ENCODE results near the gene CD2BP2.
"Not testable (repeated sequence)": the region's sequence is repeated elsewhere in the genome, so short reads cannot be mapped to it uniquely, and the experiment has no call there.

Gene CD2BP2

DNA sequence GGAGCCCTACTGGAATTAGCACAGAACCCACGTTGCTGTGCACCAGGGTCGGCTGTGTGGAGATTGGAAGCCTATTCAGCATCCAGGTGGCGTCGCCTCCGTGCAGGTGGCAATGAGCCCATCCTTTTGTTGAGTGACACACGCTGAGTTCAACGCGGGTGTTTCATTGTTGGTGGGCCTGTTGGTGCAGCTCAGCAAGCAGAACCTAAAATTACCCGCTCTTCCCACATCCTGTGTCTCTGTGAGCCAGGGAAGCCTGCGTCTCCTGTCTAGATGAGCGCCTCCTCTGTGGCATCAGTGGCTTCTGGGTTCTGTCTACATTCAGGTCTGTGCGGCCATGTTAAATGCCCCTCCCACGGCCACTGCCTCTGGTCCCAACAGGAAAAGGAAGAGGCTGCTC, 14.5 kb downstream of the CD2BP2 start:
- no peak overlapping the region for H3K27ac ChIP-seq
- TF ChIP-seq, protein P1, sequence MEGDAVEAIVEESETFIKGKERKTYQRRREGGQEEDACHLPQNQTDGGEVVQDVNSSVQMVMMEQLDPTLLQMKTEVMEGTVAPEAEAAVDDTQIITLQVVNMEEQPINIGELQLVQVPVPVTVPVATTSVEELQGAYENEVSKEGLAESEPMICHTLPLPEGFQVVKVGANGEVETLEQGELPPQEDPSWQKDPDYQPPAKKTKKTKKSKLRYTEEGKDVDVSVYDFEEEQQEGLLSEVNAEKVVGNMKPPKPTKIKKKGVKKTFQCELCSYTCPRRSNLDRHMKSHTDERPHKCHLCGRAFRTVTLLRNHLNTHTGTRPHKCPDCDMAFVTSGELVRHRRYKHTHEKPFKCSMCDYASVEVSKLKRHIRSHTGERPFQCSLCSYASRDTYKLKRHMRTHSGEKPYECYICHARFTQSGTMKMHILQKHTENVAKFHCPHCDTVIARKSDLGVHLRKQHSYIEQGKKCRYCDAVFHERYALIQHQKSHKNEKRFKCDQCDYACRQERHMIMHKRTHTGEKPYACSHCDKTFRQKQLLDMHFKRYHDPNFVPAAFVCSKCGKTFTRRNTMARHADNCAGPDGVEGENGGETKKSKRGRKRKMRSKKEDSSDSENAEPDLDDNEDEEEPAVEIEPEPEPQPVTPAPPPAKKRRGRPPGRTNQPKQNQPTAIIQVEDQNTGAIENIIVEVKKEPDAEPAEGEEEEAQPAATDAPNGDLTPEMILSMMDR (conservative IDR thresholded peaks at IDR 0.05), result no peak

DNA sequence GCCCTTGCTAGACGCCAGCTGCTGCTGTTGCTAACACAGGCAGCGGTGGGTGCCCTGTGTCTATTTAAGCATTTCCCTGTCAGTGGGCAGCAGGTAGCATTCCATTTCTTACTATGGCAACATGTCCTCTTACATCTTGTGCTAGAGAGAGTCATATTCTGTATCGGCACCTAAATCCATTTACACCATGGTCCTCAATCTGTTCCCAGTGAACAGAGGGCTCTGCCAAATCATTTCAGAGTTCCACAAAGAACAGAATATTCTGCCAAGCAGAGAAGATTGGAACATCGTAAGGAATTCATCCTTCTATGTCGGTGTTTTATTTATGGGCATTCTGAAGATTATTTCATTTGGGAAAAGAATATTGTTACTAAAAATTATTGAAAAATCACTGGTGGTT, 16.4 kb downstream of the CD2BP2 start:
- H3K27ac ChIP-seq, result not testable (repeated sequence)

DNA sequence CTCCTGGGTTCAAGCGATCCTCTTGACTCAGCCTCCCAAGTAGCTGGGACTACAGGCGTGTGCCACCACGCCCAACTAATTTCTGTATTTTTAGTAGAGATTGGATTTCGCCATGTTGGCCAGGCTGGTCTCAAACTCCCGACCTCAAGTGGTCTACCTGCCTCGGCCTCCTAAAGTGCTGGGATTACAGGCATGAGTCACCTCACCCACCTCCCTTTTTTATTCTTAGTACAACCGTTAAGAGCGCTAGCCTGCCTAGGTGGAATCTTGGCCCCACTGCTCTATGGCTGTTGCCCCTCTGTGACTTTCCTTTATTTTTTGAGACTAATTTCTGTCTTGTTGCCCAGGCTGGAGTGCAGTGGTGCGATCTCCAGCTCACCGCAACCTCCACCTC, 17.1 kb downstream of the CD2BP2 start:
- H3K27ac ChIP-seq, result not testable (repeated sequence)

DNA sequence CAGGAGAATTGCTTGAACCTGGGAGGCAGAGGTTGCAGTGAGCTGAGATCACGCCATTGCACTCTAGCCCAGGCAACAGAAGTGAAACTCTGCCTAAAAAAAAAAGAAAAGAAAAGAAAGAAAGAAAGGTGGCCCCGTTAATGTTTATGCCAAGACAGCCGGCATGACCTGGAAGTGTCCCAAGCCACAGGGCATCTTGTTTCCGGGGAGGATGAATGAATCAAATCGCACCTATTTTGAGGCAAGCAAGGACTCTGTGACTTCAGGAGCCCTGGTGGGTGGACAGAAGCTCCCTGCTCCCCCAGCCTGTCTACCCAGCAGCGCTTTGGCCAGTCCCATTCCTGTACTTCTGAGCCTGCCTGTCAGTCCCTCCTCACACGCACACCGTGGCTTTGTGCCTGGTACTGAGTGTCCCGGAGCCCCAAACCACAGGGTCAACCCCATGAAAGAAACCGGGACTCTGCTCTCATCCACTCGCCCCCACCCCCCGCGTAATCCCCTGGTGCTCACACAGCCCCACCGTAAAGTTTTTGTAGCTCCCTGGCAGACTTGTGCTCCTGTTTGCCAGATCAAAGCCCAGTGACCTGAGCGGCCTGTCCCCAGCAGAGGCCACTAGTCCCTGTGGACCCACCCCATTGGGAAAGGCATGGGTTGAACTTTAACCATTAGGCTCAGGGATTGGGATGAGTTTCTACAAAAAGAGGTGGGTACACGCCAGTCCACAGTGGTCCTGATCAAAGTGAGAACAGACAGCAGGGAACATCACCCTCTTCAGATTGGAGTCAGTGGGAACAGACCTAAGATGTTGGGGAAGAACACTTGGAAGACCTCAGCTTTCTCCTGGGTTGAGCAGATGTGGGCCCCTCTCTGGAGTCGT, 19.3 kb downstream of the CD2BP2 start:
- H3K27ac ChIP-seq, result peak overlapping the region; percentile 56
- TF ChIP-seq, protein P1 (conservative IDR thresholded peaks at IDR 0.05), result no peak

DNA sequence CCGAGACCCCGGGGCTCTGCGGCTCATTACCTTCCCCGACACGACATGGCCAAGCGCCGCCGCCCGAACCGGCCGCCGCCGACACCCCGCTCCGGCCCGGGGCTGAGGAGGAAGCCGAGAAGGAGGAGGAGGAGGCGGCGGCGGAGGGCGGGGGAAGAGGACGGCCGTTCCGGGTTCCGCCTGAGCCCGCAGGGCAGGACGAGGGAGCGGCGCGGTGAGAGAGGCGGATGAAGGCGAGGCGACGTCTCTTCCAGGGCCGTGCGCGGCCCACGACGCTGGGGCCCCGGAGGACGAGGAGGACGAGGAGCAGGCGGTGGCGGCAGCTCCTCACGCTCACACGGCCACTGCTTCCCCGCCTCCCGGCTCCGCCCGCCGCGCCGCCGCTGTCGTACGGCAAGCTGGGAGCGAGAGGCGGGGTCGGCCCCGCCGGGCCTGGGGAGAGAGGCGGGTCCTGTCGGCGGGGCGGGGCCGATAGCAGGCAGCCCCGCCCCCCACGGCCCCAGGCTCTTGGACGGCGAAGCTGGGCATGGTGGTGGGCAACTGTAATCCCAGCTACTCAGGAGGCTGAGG, 20.0 kb downstream of the CD2BP2 start:
- H3K27ac ChIP-seq, result peak overlapping the region; percentile 56

DNA sequence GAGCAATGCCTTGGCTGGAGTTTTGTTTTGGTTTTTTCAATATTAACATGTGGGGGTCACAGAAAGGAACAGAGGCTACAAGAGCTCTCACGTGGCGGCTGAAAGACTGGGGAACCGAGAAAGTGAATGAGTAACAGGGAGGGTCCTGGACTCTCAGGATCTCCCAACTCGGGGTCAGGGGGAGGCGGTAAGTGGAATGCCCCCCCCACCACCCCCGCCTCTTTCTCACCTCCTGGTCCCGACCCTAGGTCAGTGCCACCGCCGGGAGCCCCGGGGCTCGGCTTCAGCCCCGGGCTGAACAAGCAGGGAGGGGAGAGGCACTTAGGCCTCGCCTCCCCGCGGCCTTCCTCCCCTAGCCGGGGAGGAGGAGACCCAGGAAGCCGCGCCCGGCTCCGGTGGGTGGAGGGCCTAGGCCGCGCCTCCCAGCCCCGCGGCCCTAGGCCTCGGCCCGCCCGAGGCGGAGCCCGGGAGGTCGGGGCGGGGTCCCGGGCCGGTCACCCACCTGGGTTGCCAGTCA, 20.6 kb downstream of the CD2BP2 start:
- peak overlapping the region; percentile 56 for H3K27ac ChIP-seq

DNA sequence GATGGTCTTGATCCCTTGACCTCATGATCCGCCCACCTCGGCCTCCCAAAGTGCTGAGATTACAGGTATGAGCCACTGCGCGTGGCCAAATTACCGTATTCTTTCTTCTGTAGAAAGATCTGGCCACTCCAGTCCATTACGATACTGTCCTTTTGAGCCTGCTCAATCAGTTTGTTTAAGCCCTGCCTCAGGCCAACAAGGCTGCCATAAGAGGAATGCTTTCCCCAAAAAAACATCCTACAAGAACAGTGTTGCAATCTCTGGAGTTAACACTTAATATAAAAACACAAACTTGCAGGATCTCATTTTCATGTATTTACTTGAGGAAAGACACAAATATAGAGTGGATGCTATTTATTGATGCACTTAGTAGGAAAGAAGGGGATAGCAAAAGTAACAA, 30.9 kb downstream of the CD2BP2 start:
- H3K27ac ChIP-seq, result not testable (repeated sequence)

DNA sequence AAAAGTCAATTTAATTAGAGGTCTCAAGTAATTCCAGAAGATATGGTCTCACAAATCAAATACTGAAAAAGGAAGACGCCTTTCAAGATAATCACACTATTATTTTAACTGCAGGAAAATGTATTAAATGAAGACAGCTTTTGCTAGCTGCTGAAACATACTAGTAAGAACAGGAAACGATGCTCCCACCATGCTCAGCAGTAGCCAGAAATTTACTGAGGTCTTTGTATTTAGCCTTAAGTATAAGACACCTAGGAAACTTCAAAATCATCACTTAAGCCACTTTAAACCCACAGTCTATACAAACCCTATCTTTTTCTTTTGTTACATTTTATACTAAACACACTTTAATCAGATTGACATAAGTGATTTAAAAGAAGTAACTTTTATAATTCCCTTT, 36.5 kb downstream of the CD2BP2 start:
- not testable (repeated sequence) for H3K27ac ChIP-seq

DNA sequence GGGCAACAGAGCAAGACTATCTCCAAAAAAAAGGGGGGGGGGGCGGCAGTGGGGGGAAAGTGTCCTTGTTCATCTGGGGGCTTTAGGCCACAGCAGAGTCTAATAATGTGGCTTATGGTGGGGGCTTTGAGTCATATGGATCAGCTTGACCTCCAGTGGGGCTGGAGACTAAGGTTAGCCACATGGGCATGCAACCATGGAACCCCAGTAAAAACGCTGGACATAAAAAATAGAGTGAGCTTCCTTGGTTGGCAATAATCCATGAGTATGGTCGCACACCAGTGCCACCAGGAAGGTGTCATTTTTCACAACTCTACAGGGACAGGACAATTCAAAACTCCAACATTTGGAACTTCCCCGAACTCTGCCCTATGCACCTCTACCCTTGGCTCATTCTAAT, 44.2 kb downstream of the CD2BP2 start:
- not testable (repeated sequence) for H3K27ac ChIP-seq

DNA sequence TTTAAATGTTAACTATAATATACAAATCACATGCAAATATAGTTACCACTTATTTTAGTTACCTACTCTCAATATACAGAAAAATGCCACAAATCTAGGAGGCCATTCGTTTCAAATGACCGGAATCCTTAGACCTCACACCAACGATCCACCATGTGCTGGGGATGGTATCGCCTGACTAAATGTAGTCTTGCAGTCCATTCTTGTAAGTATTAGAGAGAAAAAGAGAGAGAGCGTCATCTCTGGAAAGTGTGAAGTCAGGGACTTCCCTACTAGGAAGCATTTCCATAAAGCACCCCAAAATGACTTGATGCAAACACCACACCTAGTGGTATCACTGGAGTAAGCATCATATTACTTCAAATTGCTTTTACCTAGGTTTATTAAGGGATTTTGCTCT, 45.9 kb downstream of the CD2BP2 start:
- H3K27ac ChIP-seq, result not testable (repeated sequence)

Measured in VCaP (cell line).